HG03103 (cell line): Measurements from ENCODE around the gene KRTAP17-1.
"Not testable (repeated sequence)": the region's sequence is repeated elsewhere in the genome, so short reads cannot be mapped to it uniquely, and the experiment has no call there.

Experiments used
- ATAC-seq: cut with Tn5 transposase; IDR thresholded peaks from one replicate; pipeline ENCODE4 v1.9.1; 2021; ENCODE audit warnings: low read depth; ENCODE audit not compliant: unreplicated experiment

KRTAP17-1 gene

DNA sequence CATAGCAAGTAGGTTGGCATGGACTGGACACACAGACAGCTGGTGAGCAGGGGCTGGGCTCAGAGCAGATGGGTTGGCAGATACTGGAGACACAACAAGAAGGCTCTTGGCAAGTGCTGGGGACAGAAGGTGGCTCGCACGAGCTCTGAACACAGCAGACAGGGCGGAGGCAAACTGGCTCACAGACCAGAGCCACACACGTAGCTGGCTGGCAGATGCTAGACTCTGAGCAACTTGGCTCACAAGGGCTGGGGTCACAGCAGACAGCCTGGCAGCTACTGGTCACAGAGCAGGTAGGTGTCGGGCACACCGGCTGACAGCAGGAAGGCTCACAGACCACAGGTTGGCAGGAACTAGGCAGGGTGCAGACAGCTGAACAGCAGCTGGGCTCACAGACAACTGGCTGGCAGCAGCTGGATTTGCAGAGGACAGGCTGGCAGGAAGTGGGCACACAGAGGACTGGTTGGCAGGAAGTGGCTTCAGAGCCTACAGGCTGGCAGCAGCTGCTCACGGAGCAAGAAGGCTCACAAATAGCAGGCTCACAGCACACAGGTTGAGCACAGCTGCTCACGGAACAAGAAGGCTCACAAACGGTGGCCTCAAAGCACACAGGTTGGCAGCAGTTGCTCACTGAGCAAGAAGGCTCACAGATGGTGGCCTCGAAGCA is 7.1 kb downstream of the KRTAP17-1 start:
- no peak for ATAC-seq

DNA sequence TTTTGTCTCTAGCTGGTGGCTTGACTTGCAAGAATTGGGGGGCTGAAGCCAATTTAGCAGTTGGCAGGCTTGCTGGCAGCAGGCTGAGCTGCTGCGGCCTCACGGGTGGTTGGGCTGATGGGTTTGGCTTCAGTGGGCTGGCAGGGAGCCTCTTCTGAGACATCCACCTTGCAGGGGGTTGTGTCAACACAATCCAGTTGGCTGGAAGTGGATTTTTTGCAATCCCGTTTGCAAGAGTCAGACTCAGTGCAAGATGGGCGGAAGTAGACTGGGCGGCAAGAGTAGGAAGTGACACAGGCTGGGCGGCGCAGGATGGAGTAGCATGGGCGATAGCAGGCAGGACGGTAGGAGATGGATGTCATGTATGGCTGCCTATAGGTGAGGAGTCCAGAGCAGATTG is 7.9 kb downstream of the KRTAP17-1 start:
- no peak for ATAC-seq

DNA sequence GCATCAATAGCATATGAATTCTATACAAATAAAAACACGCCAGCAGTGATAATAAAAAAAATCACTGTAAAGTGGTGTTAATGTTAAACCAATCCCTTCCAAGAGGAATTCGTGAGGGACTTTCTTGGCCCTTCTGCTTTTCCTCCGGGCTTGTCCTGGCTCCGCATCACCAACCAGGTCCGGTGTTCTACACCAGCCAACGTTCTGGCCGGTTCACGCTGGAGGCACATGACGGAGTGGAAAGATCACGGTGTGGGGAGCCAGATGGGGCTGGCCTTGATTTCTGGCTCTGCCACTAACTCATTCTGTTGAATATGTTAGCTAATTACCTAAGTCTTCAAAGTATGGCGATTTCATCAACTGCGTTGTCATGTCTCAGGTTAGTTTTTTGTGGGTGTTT is 11.4 kb downstream of the KRTAP17-1 start:
- no peak for ATAC-seq

DNA sequence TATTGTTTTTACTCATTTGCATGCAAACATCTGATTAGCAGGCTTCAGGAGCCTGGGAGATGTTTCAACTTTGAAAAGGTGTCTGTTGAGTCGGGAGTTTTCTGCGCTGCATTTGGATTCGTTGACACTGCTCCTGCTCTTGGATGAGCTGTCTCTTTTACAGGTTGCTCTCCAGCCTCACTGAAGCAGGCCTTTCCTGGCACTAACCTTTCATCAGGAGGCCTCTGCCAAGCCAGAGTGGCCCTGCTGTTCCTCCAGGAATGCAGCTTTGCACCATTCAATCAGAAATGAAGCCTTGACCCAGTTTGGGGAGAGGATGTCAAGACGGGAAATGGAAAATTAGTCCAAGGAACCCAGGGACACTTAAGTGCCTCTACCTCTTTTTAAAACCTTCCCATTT is 12.5 kb downstream of the KRTAP17-1 start:
- no peak for ATAC-seq

DNA sequence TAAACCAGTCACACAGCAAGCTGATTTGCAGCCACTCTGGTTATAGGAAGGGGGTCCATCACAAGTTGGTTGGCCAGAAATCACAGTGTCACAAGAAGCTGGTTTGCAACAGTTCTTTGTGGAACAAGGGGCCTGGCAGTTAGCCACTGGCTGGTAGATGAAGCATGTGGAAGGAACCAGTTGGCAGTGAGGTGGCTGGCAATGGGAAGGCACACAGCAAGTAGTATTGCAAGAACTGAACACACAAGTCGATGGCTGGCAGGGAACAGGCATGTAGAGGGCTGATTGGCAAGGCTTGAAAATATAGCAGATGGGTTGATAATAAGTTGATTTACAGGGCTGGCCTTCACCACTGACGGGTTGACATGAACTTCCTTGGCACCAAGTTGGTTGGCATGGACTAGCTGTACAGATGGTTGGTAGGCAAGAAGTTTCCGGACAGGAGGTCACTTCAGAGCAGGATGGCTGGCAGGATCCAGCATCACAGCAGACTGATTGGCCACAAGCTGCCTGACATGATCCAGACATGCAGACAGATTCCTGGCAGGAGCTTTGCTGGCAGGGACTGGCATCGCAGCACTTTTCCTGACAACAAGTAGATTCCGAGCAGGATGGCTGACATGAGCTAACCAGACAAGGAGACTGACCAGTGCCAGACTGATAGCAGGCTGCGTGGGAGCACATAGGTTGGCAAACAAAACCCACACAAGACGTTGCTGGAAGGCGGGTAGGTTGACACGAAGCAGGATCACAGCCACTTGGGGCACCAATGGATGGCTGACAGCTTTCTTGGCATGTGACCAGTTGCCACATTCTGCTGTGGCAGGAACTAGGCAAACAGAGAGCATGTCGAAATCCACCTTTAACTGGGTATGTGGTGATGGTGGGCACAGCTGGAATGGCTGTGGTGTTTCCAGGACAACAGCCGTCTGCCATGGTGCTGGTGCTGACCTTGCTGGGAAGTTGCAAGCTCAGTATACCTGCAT is 13.3 kb downstream of the KRTAP17-1 start, which contains the start of gene KRTAP29-1:
Gene KRTAP29-1, minus strand, starts transcription at position 936 of the 986 bp plus-strand sequence. Its CDS starts 0 bp downstream, at position 936.
- no peak for ATAC-seq

DNA sequence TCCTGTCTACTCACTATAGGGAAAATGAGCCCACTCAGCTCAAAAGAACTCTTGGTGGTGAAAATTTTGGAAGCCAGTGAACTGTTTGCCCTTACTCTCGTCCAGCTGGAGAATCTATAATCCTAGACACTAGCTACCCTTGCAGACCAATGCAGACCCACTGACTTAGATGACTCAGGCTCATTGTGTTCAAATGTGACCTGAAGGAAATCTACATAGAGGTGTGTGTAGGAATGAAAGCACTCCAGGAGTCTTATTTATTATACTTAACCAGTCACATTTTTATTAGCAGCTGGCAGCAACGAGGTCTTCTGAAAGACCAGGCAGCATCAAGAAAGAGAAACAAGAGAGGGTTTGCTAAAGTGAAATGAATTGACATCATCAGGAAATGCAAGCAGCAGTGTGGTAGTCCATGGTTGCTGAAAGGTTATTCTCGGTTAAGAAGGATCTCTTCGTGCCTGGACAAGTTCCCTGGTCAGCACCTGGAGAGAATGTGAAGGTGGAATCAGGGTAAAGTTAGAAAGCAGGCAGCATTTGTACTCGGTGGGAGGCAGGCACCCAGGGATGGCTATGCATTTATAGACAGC is 14.2 kb downstream of the KRTAP17-1 start:
- no peak for ATAC-seq

DNA sequence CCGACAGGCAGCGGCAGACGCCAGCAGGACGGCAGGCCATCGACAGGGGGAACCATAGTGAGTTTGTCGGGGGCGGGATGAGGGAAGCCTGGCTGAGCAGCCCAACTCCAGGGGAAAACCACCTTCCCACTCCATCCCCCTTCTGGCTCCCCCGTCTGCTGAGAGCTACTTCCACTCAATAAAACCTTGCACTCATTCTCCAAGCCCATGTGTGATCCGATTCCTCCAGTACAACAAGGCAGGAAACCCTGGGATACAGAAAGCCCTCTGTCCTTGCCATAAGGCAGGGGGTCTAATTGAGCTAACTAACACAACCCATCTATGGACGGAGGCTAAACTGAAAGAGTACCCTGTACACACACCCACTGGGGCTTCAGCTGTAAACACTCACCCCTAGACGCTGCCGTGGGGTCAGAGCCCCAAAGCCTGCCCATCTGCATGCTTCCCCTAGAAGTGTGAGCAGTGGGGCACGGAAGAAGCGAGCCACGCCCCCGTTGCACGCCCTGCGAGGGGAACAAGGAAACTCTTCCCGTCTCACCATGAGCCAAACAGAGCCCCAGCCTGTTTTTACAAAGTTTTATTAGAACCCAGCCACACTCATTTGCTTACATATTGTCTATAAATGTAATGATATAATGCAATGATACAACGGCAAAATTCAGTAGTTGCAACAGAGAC is 16.9 kb downstream of the KRTAP17-1 start:
- ATAC-seq = no peak

DNA sequence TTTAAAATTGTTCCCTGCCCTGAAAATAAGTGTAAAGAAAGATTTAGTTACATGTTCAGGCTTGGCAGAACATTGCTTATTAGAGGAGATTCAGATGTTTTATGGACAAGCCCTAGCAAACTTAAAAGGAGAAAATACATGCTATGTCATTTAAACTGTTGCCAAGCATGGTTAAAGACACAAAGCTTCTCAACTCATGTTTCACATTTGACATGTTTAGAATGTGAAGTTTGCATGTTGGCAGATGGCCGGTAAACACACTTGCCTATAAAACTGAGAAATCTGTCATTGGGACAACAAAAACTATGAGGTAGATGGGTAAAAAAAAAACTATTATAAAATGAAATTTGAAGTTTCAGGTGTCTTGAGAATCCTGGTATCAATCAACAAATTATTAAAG is 18.7 kb downstream of the KRTAP17-1 start:
- ATAC-seq = no peak

DNA sequence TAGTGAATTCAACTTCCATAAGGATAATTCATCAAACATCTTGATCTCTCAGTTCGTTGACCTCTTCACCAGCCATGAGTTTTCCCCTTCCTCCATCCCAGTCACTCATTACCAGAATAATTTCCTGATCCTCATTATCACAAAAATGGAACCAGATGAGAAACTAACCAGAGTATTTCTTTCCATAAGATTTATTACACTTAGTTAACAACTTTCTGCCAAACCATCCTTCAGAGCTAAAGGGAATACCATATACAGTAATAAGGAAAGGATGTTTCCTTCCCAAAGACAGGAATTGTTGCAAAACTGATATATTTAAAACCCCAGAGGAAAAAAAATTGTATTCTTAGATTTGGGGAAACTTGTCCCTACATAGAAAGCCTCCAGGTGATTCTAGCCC is 21.5 kb downstream of the KRTAP17-1 start:
- ATAC-seq = no peak

DNA sequence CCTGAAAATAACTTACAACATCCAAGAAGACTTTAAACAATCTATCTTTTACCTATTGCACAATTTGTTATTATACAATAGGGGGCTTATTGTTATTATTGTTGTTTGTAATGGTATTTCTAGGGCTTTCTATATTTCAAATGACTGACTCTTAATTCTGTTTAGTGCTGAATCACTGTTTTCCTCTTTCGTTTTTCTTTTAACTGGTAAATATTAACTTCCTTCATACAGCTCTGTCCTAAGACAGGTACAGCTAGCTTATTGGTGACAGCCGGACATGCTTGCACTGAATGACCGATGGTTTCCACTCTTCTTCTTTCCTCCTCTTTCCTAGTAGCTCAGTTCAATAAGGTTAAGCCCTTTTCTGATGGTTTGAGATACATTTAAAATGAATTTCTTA is 28.5 kb downstream of the KRTAP17-1 start:
- no peak for ATAC-seq

DNA sequence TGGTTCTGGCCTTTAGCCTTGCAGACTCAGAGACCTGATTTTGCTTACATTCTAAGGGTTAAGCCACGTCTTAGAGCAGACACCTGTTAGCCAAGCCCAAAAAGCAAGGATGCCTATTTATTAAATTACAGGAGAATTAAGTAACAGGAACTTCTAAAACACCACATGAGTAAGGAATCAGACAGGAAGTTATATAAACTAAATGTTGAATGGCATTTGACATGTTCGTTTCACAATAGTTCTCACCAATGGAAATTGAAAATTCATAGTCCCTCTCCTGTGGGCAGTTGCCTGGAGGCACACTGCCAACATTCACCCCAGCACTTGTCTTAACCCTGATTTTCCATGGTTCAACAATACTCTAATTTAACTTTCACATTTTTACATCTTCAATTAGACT is 31.0 kb downstream of the KRTAP17-1 start:
- ATAC-seq = no peak

DNA sequence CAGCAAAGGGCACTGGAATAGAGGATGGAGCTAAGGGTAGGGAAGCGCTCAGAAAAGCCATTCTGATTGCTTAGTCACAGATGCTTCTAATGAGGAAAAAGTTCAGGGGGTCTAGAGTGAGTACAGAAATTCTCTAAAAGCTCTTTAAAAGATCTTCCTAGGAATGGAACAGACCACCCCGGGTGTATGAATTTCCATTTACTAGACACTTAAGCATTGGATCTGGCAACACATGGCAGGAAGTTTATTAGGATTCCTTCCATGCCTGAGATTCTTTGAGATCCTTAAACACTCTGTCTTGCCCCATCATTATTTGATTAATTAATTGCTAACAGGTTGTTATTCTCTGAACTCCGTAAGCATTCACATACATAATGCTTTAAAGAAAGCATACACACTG is 31.5 kb downstream of the KRTAP17-1 start:
- no peak for ATAC-seq

DNA sequence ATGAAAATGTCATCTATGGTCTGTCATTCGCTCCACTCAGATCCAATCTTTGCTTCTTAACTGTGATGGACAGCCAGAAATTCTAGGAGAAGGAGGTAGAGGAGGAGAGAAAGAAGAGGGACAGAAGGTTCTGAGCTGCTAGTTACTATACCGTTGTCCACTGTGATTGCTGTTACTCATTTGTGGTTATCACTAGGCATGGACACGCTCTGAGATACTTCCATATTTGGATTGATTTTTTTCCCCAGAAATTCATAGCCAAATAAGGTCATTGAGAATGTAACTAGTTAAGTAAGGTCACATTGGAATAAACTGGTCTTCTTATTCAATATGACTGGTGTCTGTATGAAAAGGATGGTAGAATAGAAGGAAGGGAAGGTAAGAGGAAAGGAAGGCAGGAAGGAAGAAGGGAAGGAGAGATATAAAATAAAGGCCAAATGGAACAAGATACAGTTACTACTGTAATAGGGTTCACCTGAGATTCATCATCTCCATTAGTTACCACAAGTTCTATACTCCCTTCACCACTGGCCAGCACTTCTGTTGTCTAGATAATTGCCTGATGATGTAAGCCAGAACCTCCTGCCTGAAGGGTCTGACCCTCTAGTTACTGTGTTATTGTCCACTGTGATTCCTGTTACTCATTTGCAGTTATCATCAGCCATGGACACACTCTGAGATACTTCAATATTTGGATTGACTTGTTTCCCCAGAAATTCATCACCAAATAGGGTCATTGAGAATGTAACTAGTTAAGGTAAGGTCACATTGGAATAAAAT is 37.1 kb downstream of the KRTAP17-1 start:
- no peak for ATAC-seq

DNA sequence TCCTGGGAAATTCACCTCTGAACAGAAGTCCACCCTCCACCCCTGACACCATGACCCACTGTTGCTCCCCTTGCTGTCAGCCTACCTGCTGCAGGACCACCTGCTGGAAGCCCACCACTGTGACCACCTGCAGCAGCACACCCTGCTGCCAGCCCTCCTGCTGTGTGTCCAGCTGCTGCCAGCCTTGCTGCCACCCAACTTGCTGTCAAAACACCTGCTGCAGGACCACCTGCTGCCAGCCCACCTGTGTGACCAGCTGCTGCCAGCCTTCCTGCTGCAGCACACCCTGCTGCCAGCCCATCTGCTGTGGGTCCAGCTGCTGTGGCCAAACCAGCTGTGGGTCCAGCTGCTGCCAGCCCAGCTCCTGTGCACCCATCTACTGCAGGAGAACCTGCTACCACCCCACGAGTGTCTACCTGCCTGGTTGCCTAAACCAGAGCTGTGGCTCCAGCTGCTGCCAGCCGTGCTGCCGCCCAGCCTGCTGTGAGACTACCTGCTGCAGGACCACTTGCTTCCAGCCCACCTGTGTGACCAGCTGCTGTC is 39.8 kb downstream of the KRTAP17-1 start, which contains the start of gene KRTAP9-7:
Gene KRTAP9-7, plus strand, starts transcription at position 51 of the 543 bp plus-strand sequence. Its CDS starts 0 bp downstream, at position 51.
- not testable (repeated sequence) for ATAC-seq

DNA sequence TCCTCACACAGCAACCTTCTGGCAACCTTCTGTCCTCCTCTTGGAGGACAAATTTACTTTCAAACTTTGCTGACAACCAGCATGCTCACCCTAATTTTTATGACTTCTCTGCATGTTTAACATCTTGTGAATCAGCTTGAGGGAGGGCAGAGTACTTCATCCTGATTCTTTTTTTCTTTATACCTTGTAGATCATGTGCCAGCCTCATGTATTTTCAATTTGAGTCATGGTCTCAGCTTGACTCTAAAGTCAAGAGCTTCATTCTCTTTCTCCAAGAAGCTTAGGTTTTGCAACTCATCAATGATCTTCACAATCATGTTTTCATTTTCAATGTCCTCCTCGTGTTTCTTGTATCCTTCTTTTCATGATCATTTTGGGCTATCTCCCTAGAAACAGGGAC is 43.7 kb downstream of the KRTAP17-1 start:
- no peak for ATAC-seq

DNA sequence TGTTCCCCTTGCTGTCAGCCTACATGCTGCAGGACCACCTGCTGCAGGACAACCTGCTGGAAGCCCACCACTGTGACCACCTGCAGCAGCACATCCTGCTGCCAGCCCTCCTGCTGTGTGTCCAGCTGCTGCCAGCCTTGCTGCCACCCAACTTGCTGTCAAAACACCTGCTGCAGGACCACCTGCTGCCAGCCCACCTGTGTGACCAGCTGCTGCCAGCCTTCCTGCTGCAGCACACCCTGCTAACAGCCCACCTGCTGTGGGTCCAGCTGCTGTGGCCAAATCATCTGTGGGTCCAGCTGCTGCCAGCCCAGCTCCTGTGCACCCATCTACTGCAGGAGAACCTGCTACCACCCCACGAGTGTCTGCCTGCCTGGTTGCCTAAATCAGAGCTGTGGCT is 44.2 kb downstream of the KRTAP17-1 start:
- ATAC-seq = not testable (repeated sequence)

DNA sequence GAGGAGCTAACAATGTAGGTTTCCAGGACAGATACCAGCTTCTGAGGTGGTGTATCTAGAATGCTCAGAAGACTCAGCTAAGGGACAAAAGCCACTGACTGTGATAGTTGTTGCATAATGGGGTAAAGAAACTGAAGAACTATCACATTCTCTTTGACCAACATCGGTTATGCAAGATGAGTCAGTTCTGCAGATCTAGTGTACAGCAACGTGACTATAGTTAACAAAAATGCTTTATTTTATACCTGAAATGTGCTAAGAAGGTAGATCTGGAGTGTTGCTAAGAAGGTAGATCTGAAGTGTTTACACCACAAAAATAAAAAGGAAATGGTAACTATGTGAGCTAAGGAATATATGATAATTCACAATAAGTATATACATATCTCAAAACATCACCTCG is 47.8 kb downstream of the KRTAP17-1 start:
- ATAC-seq = no peak

DNA sequence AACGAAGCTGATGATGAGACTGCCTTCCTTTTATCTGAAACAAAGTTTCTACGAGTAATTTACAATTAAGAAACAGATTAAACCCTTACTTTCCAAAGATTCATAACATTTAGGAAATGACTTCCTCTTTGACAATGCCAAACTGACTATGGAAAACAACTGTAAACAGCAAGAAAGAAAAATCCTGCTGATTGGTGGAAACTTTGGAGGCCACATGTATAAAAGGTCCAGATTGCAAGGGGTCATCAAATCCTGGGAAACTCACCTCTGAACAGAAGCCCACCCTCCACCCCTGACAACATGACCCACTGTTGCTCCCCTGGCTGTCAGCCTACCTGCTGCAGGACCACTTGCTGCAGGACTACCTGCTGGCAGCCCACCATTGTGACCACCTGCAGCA is 50.4 kb downstream of the KRTAP17-1 start, which contains the start of gene KRTAP9-6:
Gene KRTAP9-6, plus strand, starts transcription at position 301 of the 400 bp plus-strand sequence. Its CDS starts 0 bp downstream, at position 301.
- no peak for ATAC-seq
